OCI-M2 (cell line): Measurements from ENCODE around the gene ACTR3.

Source experiments
- DNase-seq: peaks from one replicate; lab custom pipeline; 2025; ENCODE audit not compliant: unreplicated experiment; lab: John Stamatoyannopoulos, UW

The ACTR3 gene

GRCh38 chr2:113964436-113964835 lies 74.5 kb downstream of the ACTR3 start:
- no peak for DNase-seq

GRCh38 chr2:113965228-113965627 lies 75.3 kb downstream of the ACTR3 start:
- DNase-seq: no peak

GRCh38 chr2:113965644-113966043 lies 75.8 kb downstream of the ACTR3 start:
- DNase-seq: no peak

- DNase-seq: no peak
Measured at GRCh38 chr2:113966171-113966570, 76.3 kb downstream of the ACTR3 start.

GRCh38 chr2:113966832-113967231 lies 76.9 kb downstream of the ACTR3 start:
- no peak for DNase-seq

GRCh38 chr2:113967272-113967671 lies 77.4 kb downstream of the ACTR3 start:
- no peak for DNase-seq

- no peak for DNase-seq
Measured at GRCh38 chr2:113972766-113973165, 82.9 kb downstream of the ACTR3 start.

- no peak for DNase-seq
Measured at GRCh38 chr2:113973810-113974209, 83.9 kb downstream of the ACTR3 start.

GRCh38 chr2:113974727-113975126 lies 84.8 kb downstream of the ACTR3 start:
- DNase-seq: no peak

- DNase-seq: no peak
Measured at GRCh38 chr2:113976277-113976928, 86.5 kb downstream of the ACTR3 start.

GRCh38 chr2:113977060-113977659 lies 87.3 kb downstream of the ACTR3 start:
- DNase-seq: no peak

- DNase-seq: no peak
Measured at GRCh38 chr2:113977660-113978523, 88.0 kb downstream of the ACTR3 start.

GRCh38 chr2:113978524-113979190 lies 88.8 kb downstream of the ACTR3 start:
- no peak for DNase-seq

GRCh38 chr2:113979191-113980128 lies 89.6 kb downstream of the ACTR3 start:
- DNase-seq: no peak

GRCh38 chr2:113980946-113981345 lies 91.1 kb downstream of the ACTR3 start:
- DNase-seq: no peak

- DNase-seq: no peak
Measured at GRCh38 chr2:113981404-113982134, 91.7 kb downstream of the ACTR3 start.

- DNase-seq: no peak
Measured at GRCh38 chr2:113985554-113986397, 95.9 kb downstream of the ACTR3 start.

- no peak for DNase-seq
Measured at GRCh38 chr2:113986762-113987290, 96.9 kb downstream of the ACTR3 start.

- DNase-seq: no peak
Measured at GRCh38 chr2:113992090-113992489, 102.2 kb downstream of the ACTR3 start.
